ENCODE measurements around the gene CLRN1. TPM values are rescaled to one million over a fixed set of nuclear protein-coding genes. Genes with fewer than 3 reads are reported as not detected.

CLRN1 gene
- total and polyA plus RNA-seq, 2 experiments from 2014 or later, result 0.45 to 0.69 TPM

GRCh38 chr3:151003768-151004134, 31.2 kb upstream of the CLRN1 start (continued):
- TF ChIP-seq, protein P1, sequence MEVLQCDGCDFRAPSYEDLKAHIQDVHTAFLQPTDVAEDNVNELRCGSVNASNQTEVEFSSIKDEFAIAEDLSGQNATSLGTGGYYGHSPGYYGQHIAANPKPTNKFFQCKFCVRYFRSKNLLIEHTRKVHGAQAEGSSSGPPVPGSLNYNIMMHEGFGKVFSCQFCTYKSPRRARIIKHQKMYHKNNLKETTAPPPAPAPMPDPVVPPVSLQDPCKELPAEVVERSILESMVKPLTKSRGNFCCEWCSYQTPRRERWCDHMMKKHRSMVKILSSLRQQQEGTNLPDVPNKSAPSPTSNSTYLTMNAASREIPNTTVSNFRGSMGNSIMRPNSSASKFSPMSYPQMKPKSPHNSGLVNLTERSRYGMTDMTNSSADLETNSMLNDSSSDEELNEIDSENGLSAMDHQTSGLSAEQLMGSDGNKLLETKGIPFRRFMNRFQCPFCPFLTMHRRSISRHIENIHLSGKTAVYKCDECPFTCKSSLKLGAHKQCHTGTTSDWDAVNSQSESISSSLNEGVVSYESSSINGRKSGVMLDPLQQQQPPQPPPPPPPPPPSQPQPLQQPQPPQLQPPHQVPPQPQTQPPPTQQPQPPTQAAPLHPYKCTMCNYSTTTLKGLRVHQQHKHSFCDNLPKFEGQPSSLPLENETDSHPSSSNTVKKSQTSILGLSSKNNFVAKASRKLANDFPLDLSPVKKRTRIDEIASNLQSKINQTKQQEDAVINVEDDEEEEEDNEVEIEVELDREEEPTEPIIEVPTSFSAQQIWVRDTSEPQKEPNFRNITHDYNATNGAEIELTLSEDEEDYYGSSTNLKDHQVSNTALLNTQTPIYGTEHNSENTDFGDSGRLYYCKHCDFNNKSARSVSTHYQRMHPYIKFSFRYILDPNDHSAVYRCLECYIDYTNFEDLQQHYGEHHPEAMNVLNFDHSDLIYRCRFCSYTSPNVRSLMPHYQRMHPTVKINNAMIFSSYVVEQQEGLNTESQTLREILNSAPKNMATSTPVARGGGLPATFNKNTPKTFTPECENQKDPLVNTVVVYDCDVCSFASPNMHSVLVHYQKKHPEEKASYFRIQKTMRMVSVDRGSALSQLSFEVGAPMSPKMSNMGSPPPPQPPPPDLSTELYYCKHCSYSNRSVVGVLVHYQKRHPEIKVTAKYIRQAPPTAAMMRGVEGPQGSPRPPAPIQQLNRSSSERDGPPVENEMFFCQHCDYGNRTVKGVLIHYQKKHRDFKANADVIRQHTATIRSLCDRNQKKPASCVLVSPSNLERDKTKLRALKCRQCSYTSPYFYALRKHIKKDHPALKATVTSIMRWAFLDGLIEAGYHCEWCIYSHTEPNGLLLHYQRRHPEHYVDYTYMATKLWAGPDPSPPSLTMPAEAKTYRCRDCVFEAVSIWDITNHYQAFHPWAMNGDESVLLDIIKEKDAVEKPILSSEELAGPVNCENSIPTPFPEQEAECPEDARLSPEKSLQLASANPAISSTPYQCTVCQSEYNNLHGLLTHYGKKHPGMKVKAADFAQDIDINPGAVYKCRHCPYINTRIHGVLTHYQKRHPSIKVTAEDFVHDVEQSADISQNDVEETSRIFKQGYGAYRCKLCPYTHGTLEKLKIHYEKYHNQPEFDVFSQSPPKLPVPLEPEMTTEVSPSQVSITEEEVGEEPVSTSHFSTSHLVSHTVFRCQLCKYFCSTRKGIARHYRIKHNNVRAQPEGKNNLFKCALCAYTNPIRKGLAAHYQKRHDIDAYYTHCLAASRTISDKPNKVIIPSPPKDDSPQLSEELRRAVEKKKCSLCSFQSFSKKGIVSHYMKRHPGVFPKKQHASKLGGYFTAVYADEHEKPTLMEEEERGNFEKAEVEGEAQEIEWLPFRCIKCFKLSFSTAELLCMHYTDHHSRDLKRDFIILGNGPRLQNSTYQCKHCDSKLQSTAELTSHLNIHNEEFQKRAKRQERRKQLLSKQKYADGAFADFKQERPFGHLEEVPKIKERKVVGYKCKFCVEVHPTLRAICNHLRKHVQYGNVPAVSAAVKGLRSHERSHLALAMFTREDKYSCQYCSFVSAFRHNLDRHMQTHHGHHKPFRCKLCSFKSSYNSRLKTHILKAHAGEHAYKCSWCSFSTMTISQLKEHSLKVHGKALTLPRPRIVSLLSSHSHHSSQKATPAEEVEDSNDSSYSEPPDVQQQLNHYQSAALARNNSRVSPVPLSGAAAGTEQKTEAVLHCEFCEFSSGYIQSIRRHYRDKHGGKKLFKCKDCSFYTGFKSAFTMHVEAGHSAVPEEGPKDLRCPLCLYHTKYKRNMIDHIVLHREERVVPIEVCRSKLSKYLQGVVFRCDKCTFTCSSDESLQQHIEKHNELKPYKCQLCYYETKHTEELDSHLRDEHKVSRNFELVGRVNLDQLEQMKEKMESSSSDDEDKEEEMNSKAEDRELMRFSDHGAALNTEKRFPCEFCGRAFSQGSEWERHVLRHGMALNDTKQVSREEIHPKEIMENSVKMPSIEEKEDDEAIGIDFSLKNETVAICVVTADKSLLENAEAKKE (CRISPR knock-in tag; IDR thresholded peaks at IDR 0.05), result no peak
- TF ChIP-seq, protein P2, sequence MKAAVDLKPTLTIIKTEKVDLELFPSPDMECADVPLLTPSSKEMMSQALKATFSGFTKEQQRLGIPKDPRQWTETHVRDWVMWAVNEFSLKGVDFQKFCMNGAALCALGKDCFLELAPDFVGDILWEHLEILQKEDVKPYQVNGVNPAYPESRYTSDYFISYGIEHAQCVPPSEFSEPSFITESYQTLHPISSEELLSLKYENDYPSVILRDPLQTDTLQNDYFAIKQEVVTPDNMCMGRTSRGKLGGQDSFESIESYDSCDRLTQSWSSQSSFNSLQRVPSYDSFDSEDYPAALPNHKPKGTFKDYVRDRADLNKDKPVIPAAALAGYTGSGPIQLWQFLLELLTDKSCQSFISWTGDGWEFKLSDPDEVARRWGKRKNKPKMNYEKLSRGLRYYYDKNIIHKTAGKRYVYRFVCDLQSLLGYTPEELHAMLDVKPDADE (IDR thresholded peaks at IDR 0.05), result no peak
- no peak for TF ChIP-seq EZH2 (IDR thresholded peaks at IDR 0.05; ENCODE audit: low read depth, unreplicated experiment)
- TF ChIP-seq ZNF331 (CRISPR knock-in tag; IDR thresholded peaks at IDR 0.05; ENCODE audit: low read depth), result no peak
- TF ChIP-seq, protein P3, sequence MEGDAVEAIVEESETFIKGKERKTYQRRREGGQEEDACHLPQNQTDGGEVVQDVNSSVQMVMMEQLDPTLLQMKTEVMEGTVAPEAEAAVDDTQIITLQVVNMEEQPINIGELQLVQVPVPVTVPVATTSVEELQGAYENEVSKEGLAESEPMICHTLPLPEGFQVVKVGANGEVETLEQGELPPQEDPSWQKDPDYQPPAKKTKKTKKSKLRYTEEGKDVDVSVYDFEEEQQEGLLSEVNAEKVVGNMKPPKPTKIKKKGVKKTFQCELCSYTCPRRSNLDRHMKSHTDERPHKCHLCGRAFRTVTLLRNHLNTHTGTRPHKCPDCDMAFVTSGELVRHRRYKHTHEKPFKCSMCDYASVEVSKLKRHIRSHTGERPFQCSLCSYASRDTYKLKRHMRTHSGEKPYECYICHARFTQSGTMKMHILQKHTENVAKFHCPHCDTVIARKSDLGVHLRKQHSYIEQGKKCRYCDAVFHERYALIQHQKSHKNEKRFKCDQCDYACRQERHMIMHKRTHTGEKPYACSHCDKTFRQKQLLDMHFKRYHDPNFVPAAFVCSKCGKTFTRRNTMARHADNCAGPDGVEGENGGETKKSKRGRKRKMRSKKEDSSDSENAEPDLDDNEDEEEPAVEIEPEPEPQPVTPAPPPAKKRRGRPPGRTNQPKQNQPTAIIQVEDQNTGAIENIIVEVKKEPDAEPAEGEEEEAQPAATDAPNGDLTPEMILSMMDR (conservative IDR thresholded peaks at IDR 0.05; ENCODE audit: low read depth in 2 of 2), result no peak; a peak in 1 of 4 replicates
